H9 (cell line): ENCODE measurements around the gene ATXN10. TPM values are rescaled to one million over a fixed set of nuclear protein-coding genes. Genes with fewer than 3 reads are reported as not detected.

Source experiments
- DNase-seq: peaks from one replicate; pipeline ENCODE4 v3.0.0-alpha.2; 2017
- H2AFZ ChIP-seq: one replicate; pipeline ENCODE4 v1.6.1; 2013; ENCODE audit warnings: mild to moderate bottlenecking, low read length, control low read depth, moderate library complexity
- H2AK5ac ChIP-seq: 2 replicates; pipeline ENCODE4 v1.6.1; 2013; ENCODE audit warnings: low read length, control low read depth, mixed read lengths; ENCODE audit not compliant: insufficient read length
- H2BK120ac ChIP-seq: one replicate; pipeline ENCODE4 v1.6.1; 2013; ENCODE audit warnings: low read depth, mild to moderate bottlenecking, low read length, control low read depth, inconsistent platforms; ENCODE audit not compliant: poor library complexity, severe bottlenecking
- H2BK12ac ChIP-seq: 2 replicates; pipeline ENCODE4 v1.6.1; 2013; ENCODE audit warnings: low read length, control low read depth, mixed read lengths, low read depth; ENCODE audit not compliant: insufficient read length
- H2BK15ac ChIP-seq: 2 replicates; pipeline ENCODE4 v1.6.1; 2013; ENCODE audit warnings: low read depth, low read length, control low read depth
- H2BK20ac ChIP-seq: one replicate; pipeline ENCODE4 v1.6.1; 2013; ENCODE audit warnings: low read depth, mild to moderate bottlenecking, low read length, control low read depth, inconsistent platforms; ENCODE audit not compliant: poor library complexity, severe bottlenecking
- H2BK5ac ChIP-seq: 2 replicates; pipeline ENCODE4 v1.6.1; 2013; ENCODE audit warnings: low read length, control low read depth, mixed read lengths; ENCODE audit not compliant: insufficient read length
- H3K14ac ChIP-seq: 2 replicates; pipeline ENCODE4 v1.6.1; 2013; ENCODE audit warnings: low read length, control low read depth; ENCODE audit not compliant: insufficient read depth
- H3K18ac ChIP-seq: 2 replicates; pipeline ENCODE4 v1.6.1; 2013; ENCODE audit warnings: low read depth, mild to moderate bottlenecking, mixed read lengths, low read length, control low read depth; ENCODE audit not compliant: insufficient read length
- H3K23ac ChIP-seq: 2 replicates; pipeline ENCODE4 v1.6.1; 2013; ENCODE audit warnings: low read length, control low read depth, mixed read lengths, low read depth; ENCODE audit not compliant: insufficient read length
- H3K23me2 ChIP-seq: 2 replicates; pipeline ENCODE4 v1.6.1; 2013; ENCODE audit warnings: low read depth, mild to moderate bottlenecking, mixed read lengths, low read length, control low read depth; ENCODE audit not compliant: insufficient read length, poor library complexity, severe bottlenecking
- H3K27ac ChIP-seq: 2 replicates; pipeline ENCODE4 v1.5.1; 2013; ENCODE audit warnings: low read length, control low read depth, mixed read lengths, low read depth; ENCODE audit not compliant: insufficient read length
- H3K27me3 ChIP-seq: 2 replicates; pipeline ENCODE4 v1.6.1; 2013; ENCODE audit warnings: low read length, control low read depth, inconsistent platforms; ENCODE audit not compliant: insufficient read depth
- H3K4ac ChIP-seq: 2 replicates; pipeline ENCODE4 v1.6.1; 2013; ENCODE audit warnings: low read depth, mild to moderate bottlenecking, control low read depth, inconsistent platforms, low read length, moderate library complexity
- H3K4me1 ChIP-seq: 2 replicates; pipeline ENCODE4 v1.6.1; 2013; ENCODE audit warnings: low read length, control low read depth, inconsistent platforms; ENCODE audit not compliant: insufficient read depth
- H3K4me2 ChIP-seq: 2 replicates; pipeline ENCODE4 v1.6.1; 2013; ENCODE audit warnings: low read length, control low read depth, mixed read lengths; ENCODE audit not compliant: insufficient read length, insufficient read depth
- H3K56ac ChIP-seq: 2 replicates; pipeline ENCODE4 v1.6.1; 2013; ENCODE audit warnings: low read depth, mild to moderate bottlenecking, mixed read lengths, low read length, control low read depth; ENCODE audit not compliant: insufficient read length
- H3K79me1 ChIP-seq: 2 replicates; pipeline ENCODE4 v1.6.1; 2013; ENCODE audit warnings: low read depth, mild to moderate bottlenecking, moderate library complexity, low read length, control low read depth, inconsistent platforms; ENCODE audit not compliant: insufficient read depth, poor library complexity, severe bottlenecking
- H3K79me2 ChIP-seq: 2 replicates; pipeline ENCODE4 v1.6.1; 2013; ENCODE audit warnings: low read length, control low read depth, inconsistent platforms; ENCODE audit not compliant: insufficient read depth
- H3K9ac ChIP-seq: 2 replicates; pipeline ENCODE4 v1.6.1; 2013; ENCODE audit warnings: low read length, control low read depth, mixed read lengths; ENCODE audit not compliant: insufficient read length; ENCODE audit errors: extremely low read depth
- H3K9me3 ChIP-seq: one replicate; pipeline ENCODE4 v1.6.1; 2013; ENCODE audit warnings: low read depth, low read length, inconsistent platforms; ENCODE audit not compliant: control insufficient read depth
- H3T11ph ChIP-seq: one replicate; pipeline ENCODE4 v1.6.1; 2013; ENCODE audit warnings: mild to moderate bottlenecking, low read length, control low read depth, inconsistent platforms
- H4K20me1 ChIP-seq: one replicate; pipeline ENCODE4 v1.6.1; 2013; ENCODE audit not compliant: control insufficient read depth, insufficient read length, insufficient read depth
- H4K5ac ChIP-seq: 2 replicates; pipeline ENCODE4 v1.6.1; 2013; ENCODE audit warnings: low read depth, mild to moderate bottlenecking, mixed read lengths, low read length, control low read depth; ENCODE audit not compliant: insufficient read length
- H4K8ac ChIP-seq: replicated peaks from 2 replicates; pipeline ENCODE4 v1.6.1; 2013; ENCODE audit warnings: low read length, control low read depth, mixed read lengths, low read depth; ENCODE audit not compliant: insufficient read length
- H4K91ac ChIP-seq: 2 replicates; pipeline ENCODE4 v1.6.1; 2013; ENCODE audit warnings: low read depth, mild to moderate bottlenecking, moderate library complexity, mixed read lengths, low read length, control low read depth; ENCODE audit not compliant: insufficient read length
- H3K27ac Mint-ChIP-seq, 3 experiments: 2 replicates in 2 of 3; 3 replicates in 1 of 3; pipeline ENCODE4 v1.8.0; 2020 to 2021; ENCODE audit warnings: mixed read lengths in 3 of 3, mild to moderate bottlenecking in 1 of 3, moderate library complexity in 1 of 3
- H3K27me3 Mint-ChIP-seq: 2 replicates; pipeline ENCODE4 v1.8.0; 2021; ENCODE audit warnings: low read depth, mild to moderate bottlenecking, moderate library complexity, mixed read lengths
- H3K36me3 Mint-ChIP-seq, 3 experiments: 2 replicates in 2 of 3; 3 replicates in 1 of 3; pipeline ENCODE4 v1.8.0; 2020 to 2021; ENCODE audit warnings: low read depth in 3 of 3, mixed read lengths in 3 of 3; ENCODE audit not compliant: insufficient read depth in 1 of 3
- H3K4me1 Mint-ChIP-seq, 2 experiments: 2 replicates each; pipeline ENCODE4 v1.8.0; 2020; ENCODE audit warnings: mixed read lengths in 2 of 2
- H3K4me3 Mint-ChIP-seq, 2 experiments: 2 replicates in 1 of 2; 3 replicates in 1 of 2; pipeline ENCODE4 v1.8.0; 2020 to 2021; ENCODE audit warnings: mild to moderate bottlenecking in 2 of 2, mixed read lengths in 2 of 2, moderate library complexity in 1 of 2
- H3K9me3 Mint-ChIP-seq, 2 experiments: 2 replicates in 1 of 2; 3 replicates in 1 of 2; pipeline ENCODE4 v1.8.0; 2020; ENCODE audit warnings: mild to moderate bottlenecking in 2 of 2, mixed read lengths in 2 of 2, moderate library complexity in 1 of 2
- CTCF ChIP-seq: fragments of 200-600 bp; sonication (generic); conservative IDR thresholded peaks from 3 replicates; pipeline ENCODE4 v1.8.0; 2021; ENCODE audit warnings: antibody characterized with exemption, mild to moderate bottlenecking
- WGBS: extraction: QIAGEN DNeasy Blood & Tissue Kit; methylation state at CpG from one replicate; pipeline ENCODE4 v1.1.7; 2013; ENCODE audit warnings: missing lambda C conversion rate, low lambda C conversion rate, mixed read lengths; ENCODE audit not compliant: insufficient read length; ENCODE audit errors: extremely low coverage; 5-methylcytosine and 5-hydroxymethylcytosine counted together
- total RNA-seq: library from RNA; stranded (reverse); gene quantifications from 2 replicates; pipeline ENCODE4 v1.2.1, GENCODE V29; 2021

Gene ATXN10
- total RNA-seq, 1 experiment from 2014 or later = 210 TPM

- Histone ChIP-seq H3K9me3 (no peaks in the 10 kb centered on the region), H3K27ac (no peak overlapping the region), H2BK5ac (no peak overlapping the region), H3K4ac (no peak overlapping the region), H3K79me2 (no peaks in the 10 kb centered on the region), H4K5ac (no peak overlapping the region), H3K27me3 (peaks cover under 1% of the 10 kb centered on the region; the same call in 1 of the 2 replicates), H4K8ac (no peak overlapping the region), H3T11ph (no peak overlapping the region), H3K23me2 (no peaks in the 10 kb centered on the region), H3K14ac (peak overlapping the region; percentile 25; the same call in 1 of the 2 replicates), H3K79me1 (no peaks in the 10 kb centered on the region), H2BK120ac (no peak overlapping the region), H4K20me1 (no peaks in the 10 kb centered on the region), H3K4me1 (no peaks in the 10 kb centered on the region), H2BK12ac (no peak overlapping the region), H3K4me2 (no peak overlapping the region), H2BK20ac (no peak overlapping the region), H3K56ac (no peak overlapping the region), H2AFZ (no peak overlapping the region), H2AK5ac (no peak overlapping the region), H3K23ac (no peak overlapping the region), H3K9ac (no peak overlapping the region), H2BK15ac (no peak overlapping the region), H3K18ac (no peak overlapping the region), H4K91ac (no peak overlapping the region)
- peaks cover 5 to 9% of the 10 kb centered on the region in 2 experiments; a peak in 2 of 5 replicates for H3K9me3 Mint-ChIP-seq
- peaks cover 7 to 31% of the 10 kb centered on the region in 2 experiments for H3K4me1 Mint-ChIP-seq
- WGBS = no CpG with 5 or more reads among the region's 26 CpGs
- H3K27me3 Mint-ChIP-seq = peaks cover 36% of the 10 kb centered on the region
- no peaks in the 10 kb centered on the region for H3K36me3 Mint-ChIP-seq
- TF ChIP-seq CTCF = no peak
- H3K4me3 Mint-ChIP-seq = no peak overlapping the region
- DNase-seq = peak; percentile 26
- H3K27ac Mint-ChIP-seq = no peak overlapping the region
Observed at GRCh38 chr22:45876136-45877035, 204.8 kb downstream of the ATXN10 start.
